Thymus (tissue), 11 donors: ENCODE measurements around the gene SYCE3. TPM values are rescaled to one million over a fixed set of nuclear protein-coding genes. Genes with fewer than 3 reads are reported as not detected.
"Not testable (repeated sequence)": the region's sequence is repeated elsewhere in the genome, so short reads cannot be mapped to it uniquely, and the experiment has no call there.

Source experiments
- DNase-seq, 9 donors: peaks; one replicate each; pipeline ENCODE4 v3.0.0-alpha.2; 2013; ENCODE audit warnings: low spot score in 9 of 9, low read depth in 6 of 9, missing footprints in 1 of 9
- H3K27ac ChIP-seq, 2 donors: one replicate each; pipeline ENCODE4 v1.5.1; 2013; ENCODE audit warnings: control low read depth in 1 of 2, low read depth in 1 of 2, low read length in 1 of 2, mild to moderate bottlenecking in 1 of 2, moderate library complexity in 1 of 2
- H3K27me3 ChIP-seq, 2 donors: one replicate each; pipeline ENCODE4 v1.5.1; 2013; ENCODE audit warnings: low read length in 1 of 2; ENCODE audit not compliant: control insufficient read depth in 2 of 2, insufficient read depth in 1 of 2
- H3K36me3 ChIP-seq, 2 donors: one replicate each; pipeline ENCODE4 v1.5.1; 2013; ENCODE audit warnings: low read length in 1 of 2, mild to moderate bottlenecking in 1 of 2, moderate library complexity in 1 of 2; ENCODE audit not compliant: control insufficient read depth in 2 of 2, insufficient read depth in 2 of 2
- H3K4me1 ChIP-seq, 2 donors: one replicate each; pipeline ENCODE4 v1.5.1; 2013; ENCODE audit warnings: low read length in 2 of 2; ENCODE audit not compliant: control insufficient read depth in 2 of 2, insufficient read depth in 2 of 2
- H3K4me3 ChIP-seq, 2 donors: one replicate each; pipeline ENCODE4 v1.5.1; 2013; ENCODE audit warnings: low read length in 2 of 2, control low read depth in 1 of 2, mild to moderate bottlenecking in 1 of 2
- H3K9me3 ChIP-seq, 2 donors: one replicate each; pipeline ENCODE4 v1.5.1; 2013; ENCODE audit warnings: low read length in 1 of 2, mild to moderate bottlenecking in 1 of 2; ENCODE audit not compliant: control insufficient read depth in 2 of 2, insufficient read depth in 1 of 2
- WGBS: extraction: QIAGEN DNeasy Blood & Tissue Kit; methylation state at CpG from one replicate; pipeline ENCODE4 v1.1.7; 2013; 5-methylcytosine and 5-hydroxymethylcytosine counted together
- polyA plus RNA-seq: library from polyadenylated mRNA; stranded (reverse); fragments of 200-250 nt; gene quantifications from one replicate; pipeline ENCODE4 v1.2.3, GENCODE V29; 2013
- total RNA-seq: library from RNA; stranded (reverse); fragments of 120-200 nt; gene quantifications from one replicate; pipeline ENCODE4 v1.2.4, GENCODE V29; 2013
- donor health status: healthy.

Gene SYCE3
- total and polyA plus RNA-seq, 2 donors, result 0.19 to 1.1 TPM

- H3K9me3 ChIP-seq, H3K4me3 ChIP-seq, DNase-seq, H3K36me3 ChIP-seq: not testable (repeated sequence)
- Histone ChIP-seq H3K27me3 (peaks cover 5 to 57% of the 10 kb centered on the region in 2 donors), H3K27ac (peak overlapping the region; percentile 31 to 75), H3K4me1 (peaks cover 0 to 39% of the 10 kb centered on the region in 2 donors)
- WGBS, result 92% methylated on average over 5 of the region's 5 CpGs
Measured at GRCh38 chr22:50541667-50542026, 21.1 kb downstream of the SYCE3 start.

GRCh38 chr22:50540381-50540780 lies 22.3 kb downstream of the SYCE3 start:
- H3K27ac ChIP-seq, result peak overlapping the region in 1 of 2 donors; percentile 93
- no peak overlapping the region for H3K4me3 ChIP-seq
- DNase-seq, result no peak
- no peaks in the 10 kb centered on the region for H3K9me3 ChIP-seq
- H3K36me3 ChIP-seq, result no peaks in the 10 kb centered on the region
- peaks cover 0 to 41% of the 10 kb centered on the region in 2 donors for H3K4me1 ChIP-seq
- 86% methylated on average over 10 of the region's 10 CpGs for WGBS
- peaks cover 5 to 47% of the 10 kb centered on the region in 2 donors for H3K27me3 ChIP-seq

- Histone ChIP-seq H3K27me3 (peaks cover 9 to 41% of the 10 kb centered on the region in 2 donors), H3K9me3 (no peaks in the 10 kb centered on the region), H3K4me3 (no peak overlapping the region), H3K4me1 (peaks cover 0 to 31% of the 10 kb centered on the region in 2 donors), H3K36me3 (no peaks in the 10 kb centered on the region), H3K27ac (peak overlapping the region; percentile 81 to 85)
- WGBS, result 97% methylated on average over 13 of the region's 13 CpGs
- no peak for DNase-seq
Measured at GRCh38 chr22:50537765-50538164, 25.0 kb downstream of the SYCE3 start.

GRCh38 chr22:50536226-50536625 lies 26.5 kb downstream of the SYCE3 start:
- 78% methylated on average over 3 of the region's 3 CpGs for WGBS
- Histone ChIP-seq H3K9me3 (no peaks in the 10 kb centered on the region), H3K4me1 (peaks cover 0 to 33% of the 10 kb centered on the region in 2 donors), H3K4me3 (no peak overlapping the region), H3K36me3 (no peaks in the 10 kb centered on the region), H3K27me3 (peaks cover 23 to 53% of the 10 kb centered on the region in 2 donors), H3K27ac (peak overlapping the region in 1 of 2 donors; percentile 57)
- peak in 1 of 9 donors; percentile 57 for DNase-seq

GRCh38 chr22:50535113-50535512 lies 27.6 kb downstream of the SYCE3 start:
- Histone ChIP-seq H3K36me3 (no peaks in the 10 kb centered on the region), H3K4me1 (peaks cover 1 to 40% of the 10 kb centered on the region in 2 donors), H3K27me3 (peaks cover 34 to 58% of the 10 kb centered on the region in 2 donors), H3K4me3 (no peak overlapping the region), H3K27ac (peak overlapping the region; percentile 7 to 42), H3K9me3 (no peaks in the 10 kb centered on the region)
- 90% methylated on average over 8 of the region's 8 CpGs for WGBS
- DNase-seq, result no peak

GRCh38 chr22:50533856-50534711 lies 28.6 kb downstream of the SYCE3 start:
- Histone ChIP-seq H3K4me1 (peaks cover 4 to 35% of the 10 kb centered on the region in 2 donors), H3K27ac (peak overlapping the region in 1 of 2 donors; percentile 47), H3K27me3 (peaks cover 42 to 66% of the 10 kb centered on the region in 2 donors)
- not testable (repeated sequence) for H3K36me3 ChIP-seq, H3K9me3 ChIP-seq, H3K4me3 ChIP-seq
- DNase-seq, result peak in 1 of 9 donors; percentile 46
- WGBS, result 81% methylated on average over 21 of the region's 21 CpGs

- peaks cover 0 to under 1% of the 10 kb centered on the region in 2 donors for H3K36me3 ChIP-seq
- peak overlapping the region; percentile 42 to 67 for H3K27ac ChIP-seq
- H3K27me3 ChIP-seq, result peaks cover 51 to 69% of the 10 kb centered on the region in 2 donors
- no peak overlapping the region for H3K4me3 ChIP-seq
- H3K4me1 ChIP-seq, result peaks cover 4 to 27% of the 10 kb centered on the region in 2 donors
- WGBS, result 94% methylated on average over 19 of the region's 19 CpGs
- DNase-seq, result no peak
- H3K9me3 ChIP-seq, result peaks cover 1 to 10% of the 10 kb centered on the region in 2 donors
Measured at GRCh38 chr22:50532824-50533796, 29.6 kb downstream of the SYCE3 start.

- no peak for DNase-seq
- H3K4me3 ChIP-seq, result peak overlapping the region; percentile 30 to 50
- peaks cover 58 to 74% of the 10 kb centered on the region in 2 donors for H3K27me3 ChIP-seq
- 5% methylated on average over 56 of the region's 56 CpGs for WGBS
- peaks cover 1 to 12% of the 10 kb centered on the region in 2 donors for H3K9me3 ChIP-seq
- H3K36me3 ChIP-seq, result peaks cover 0 to 3% of the 10 kb centered on the region in 2 donors
- H3K27ac ChIP-seq, result peak overlapping the region; percentile 67 to 97
- peaks cover 4 to 25% of the 10 kb centered on the region in 2 donors for H3K4me1 ChIP-seq
Measured at GRCh38 chr22:50531962-50532674, 30.6 kb downstream of the SYCE3 start.
